Measurements from ENCODE around the gene CPNE5. TPM values are rescaled to one million over a fixed set of nuclear protein-coding genes. Genes with fewer than 3 reads are reported as not detected.
A peak's percentile ranks its signal among the peaks of the same experiment; 100 is the strongest.

The CPNE5 gene
- total and polyA plus RNA-seq, 2 of the 4 experiments (the other 2 are of a cell fraction), result 0.07 TPM; not detected in 1

- Histone ChIP-seq H4K5ac (ENCODE audit: low read depth, low read length) (no peak overlapping the region), H4K91ac (ENCODE audit: insufficient read depth, low read depth, low read length) (no peak overlapping the region), H3K23ac (ENCODE audit: low read depth, low read length) (no peak overlapping the region), H3K27me3 (ENCODE audit: control insufficient read depth, insufficient read depth, low read length) (peaks cover 4% of the 10 kb centered on the region; the same call in 1 of the 2 replicates), H3K27ac (ENCODE audit: insufficient read depth, low read length) (no peak overlapping the region), H2BK5ac (ENCODE audit: low read depth, low read length, poor library complexity, severe bottlenecking) (no peak overlapping the region), H3K4me1 (ENCODE audit: control insufficient read depth, insufficient read depth, low read length) (no peaks in the 10 kb centered on the region; the same call in 1 of the 2 replicates), H2BK15ac (ENCODE audit: low read depth, low read length) (no peak overlapping the region), H2AK9ac (replicated peaks; ENCODE audit: low read depth, low read length, poor library complexity) (no peak overlapping the region), H3K4me2 (ENCODE audit: low read depth, low read length) (no peak overlapping the region), H2BK20ac (ENCODE audit: low read depth, low read length) (no peak overlapping the region), H3K79me1 (ENCODE audit: low read depth in 1 of 2, low read length in 2 of 2) (no peaks in the 10 kb centered on the region), H3K14ac (replicated peaks; ENCODE audit: low read depth, low read length) (no peak overlapping the region; the same call in 1 of the 2 replicates), H4K20me1 (ENCODE audit: insufficient read depth, low read length) (no peaks in the 10 kb centered on the region), H3K9ac (ENCODE audit: low read depth, low read length) (no peak overlapping the region), H3K9me1 (ENCODE audit: insufficient read depth, low read length) (0 out of 2 replicates have a peak, but pooled peaks cover 4% of the 10 kb centered on the region), H3K4me3 (ENCODE audit: insufficient read depth, low read depth, low read length) (no peak overlapping the region), H2AK5ac (ENCODE audit: low read depth, low read length) (no peak overlapping the region), H2BK120ac (ENCODE audit: low read depth, low read length) (no peak overlapping the region), H2AFZ (replicated peaks; ENCODE audit: low read length, poor library complexity) (peak overlapping the region; percentile 65), H3K36me3 (ENCODE audit: control insufficient read depth, insufficient read depth, low read length) (no peaks in the 10 kb centered on the region), H3K56ac (ENCODE audit: extremely low read depth, insufficient read depth, low read length) (no peak overlapping the region), H4K8ac (ENCODE audit: low read depth in 2 of 2, low read length in 2 of 2) (no peak overlapping the region), H3K18ac (ENCODE audit: low read depth, low read length) (no peak overlapping the region), H3K4ac (ENCODE audit: low read depth, low read length) (no peak overlapping the region), H3K9me3 (ENCODE audit: control insufficient read depth, insufficient read depth, low read length) (peaks cover 19% of the 10 kb centered on the region)
- in situ Hi-C loops (cut with MboI; ENCODE audit: low sequenced_read_pairs), result loop anchor here (5.0 kb wide), 1 partner anchor 51 kb away; no protein-coding TSS in a partner anchor
- dilution Hi-C loops (cut with HindIII; ENCODE audit: low sequenced_read_pairs, unreplicated experiment), result no loop called here
- ATAC-seq (ENCODE audit: low read depth) (no peak), DNase-seq (no peak)
- TF ChIP-seq ELK1 (IDR thresholded peaks at IDR 0.05; ENCODE audit: borderline replicate concordance, low read depth, low read length), result no peak
- TF ChIP-seq POLR2A (IDR thresholded peaks at IDR 0.05; ENCODE audit: low read depth, low read length), result no peak
- TF ChIP-seq MAZ (IDR thresholded peaks at IDR 0.05; ENCODE audit: borderline replicate concordance, low read depth, low read length), result no peak
- TF ChIP-seq CTCF (conservative IDR thresholded peaks at IDR 0.05; ENCODE audit: low read depth, low read length), result no peak
- TF ChIP-seq MAFK (IDR thresholded peaks at IDR 0.05; ENCODE audit: low read depth, low read length), result no peak
- no peak for TF ChIP-seq CHD1 (IDR thresholded peaks at IDR 0.05; ENCODE audit: low read depth, low read length)
- no peak for TF ChIP-seq FOS (IDR thresholded peaks at IDR 0.05; ENCODE audit: low read depth, low read length)
- no peak for TF ChIP-seq USF2 (IDR thresholded peaks at IDR 0.05; ENCODE audit: low read depth, low read length)
- no peak for TF ChIP-seq MXI1 (IDR thresholded peaks at IDR 0.05; ENCODE audit: borderline replicate concordance, low read depth, low read length)
- no peak for TF ChIP-seq RFX5 (IDR thresholded peaks at IDR 0.05; ENCODE audit: low read depth, low read length)
- no peak for TF ChIP-seq BHLHE40 (IDR thresholded peaks at IDR 0.05; ENCODE audit: low read depth, low read length)
- CTCF ChIA-PET, result interaction anchor here (1.2 kb wide), 1 partner anchor 138 kb away, joined by 4 read pairs; no protein-coding TSS in a partner anchor
- POLR2A ChIA-PET (ENCODE audit: unreplicated experiment), result no interaction called here
- WGBS, 2 experiments (ENCODE audit: extremely low coverage in 2 of 2, insufficient read length in 1 of 2), result 77% methylated on average over 2 of the region's 6 CpGs; no CpG with 5 or more reads in 1 of the 2 experiments
- BruUV-seq (replicated peaks), result no TSS peak
- intact Hi-C loops (cut with micrococcal nuclease), result no loop called here
Measured at GRCh38 chr6:36752886-36753506, 86.2 kb downstream of the CPNE5 start.
